ENCODE data around the gene SRP68. TPM values are rescaled to one million over a fixed set of nuclear protein-coding genes. Genes with fewer than 3 reads are reported as not detected.

Gene SRP68
- polyA plus RNA-seq, 1 donor from 2014 or later, result 58.7 TPM

DNA sequence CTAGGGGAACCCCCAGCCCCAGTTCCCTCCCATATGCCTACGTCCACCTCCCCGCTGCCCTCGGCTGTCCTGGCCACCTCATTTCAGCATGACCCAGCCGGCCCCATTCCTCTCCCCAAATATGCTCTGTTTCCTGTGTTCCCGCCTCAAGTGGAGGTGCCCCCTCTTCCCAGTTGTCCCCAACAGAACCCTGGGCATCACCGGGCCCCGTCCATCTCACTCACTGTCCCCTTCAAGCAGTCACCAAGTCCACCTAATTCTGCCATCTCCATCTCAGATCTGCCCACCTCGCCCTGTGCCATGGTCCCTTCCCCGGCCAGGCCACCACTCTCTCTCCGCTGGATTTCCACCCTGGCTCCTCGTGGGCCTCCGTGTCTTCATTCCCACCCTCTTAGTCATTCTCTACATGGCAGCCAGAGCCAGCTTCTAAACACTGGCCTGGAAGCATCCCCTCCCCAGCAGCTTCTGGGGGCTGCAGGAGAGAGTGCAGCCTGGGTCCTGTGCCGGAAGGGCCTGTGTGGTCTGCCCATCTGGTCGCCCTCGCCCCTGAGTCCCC lies 58.9 kb downstream of the SRP68 start:
- peaks cover 0 to 6% (median 2%) of the 10 kb centered on the region in 3 donors for H3K4me1 Mint-ChIP-seq
- no peaks in the 10 kb centered on the region for H3K27me3 Mint-ChIP-seq
- H3K27ac Mint-ChIP-seq, result no peak overlapping the region
- H3K4me3 Mint-ChIP-seq, result no peak overlapping the region
- H3K9me3 Mint-ChIP-seq, result no peaks in the 10 kb centered on the region
- H3K36me3 Mint-ChIP-seq, result no peaks in the 10 kb centered on the region

DNA sequence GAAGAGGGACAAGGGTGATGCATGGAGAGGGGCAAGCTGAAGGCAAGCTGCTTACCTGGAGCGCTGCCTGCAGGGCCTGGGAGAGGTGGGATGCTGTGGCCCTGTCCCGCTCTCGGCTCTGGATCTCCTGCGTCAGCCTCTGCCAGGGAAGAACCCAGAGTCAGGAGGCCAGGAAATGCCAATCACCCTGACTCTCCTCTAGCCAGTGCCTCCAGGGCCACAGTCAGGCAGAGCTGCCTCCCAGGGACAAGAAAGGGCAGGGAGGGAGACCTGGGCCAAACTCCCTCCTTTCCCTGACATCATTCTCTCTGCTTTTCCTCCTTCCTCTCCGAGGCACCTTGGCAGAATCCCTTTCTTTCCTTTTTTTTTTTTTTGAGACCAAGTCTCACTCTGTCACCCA lies 60.4 kb downstream of the SRP68 start:
- Mint-ChIP-seq H3K9me3 (no peaks in the 10 kb centered on the region), H3K27me3 (no peaks in the 10 kb centered on the region), H3K27ac (no peak overlapping the region), H3K36me3 (no peaks in the 10 kb centered on the region), H3K4me1 (peaks cover 0 to 6% (median 2%) of the 10 kb centered on the region in 3 donors), H3K4me3 (no peak overlapping the region)

DNA sequence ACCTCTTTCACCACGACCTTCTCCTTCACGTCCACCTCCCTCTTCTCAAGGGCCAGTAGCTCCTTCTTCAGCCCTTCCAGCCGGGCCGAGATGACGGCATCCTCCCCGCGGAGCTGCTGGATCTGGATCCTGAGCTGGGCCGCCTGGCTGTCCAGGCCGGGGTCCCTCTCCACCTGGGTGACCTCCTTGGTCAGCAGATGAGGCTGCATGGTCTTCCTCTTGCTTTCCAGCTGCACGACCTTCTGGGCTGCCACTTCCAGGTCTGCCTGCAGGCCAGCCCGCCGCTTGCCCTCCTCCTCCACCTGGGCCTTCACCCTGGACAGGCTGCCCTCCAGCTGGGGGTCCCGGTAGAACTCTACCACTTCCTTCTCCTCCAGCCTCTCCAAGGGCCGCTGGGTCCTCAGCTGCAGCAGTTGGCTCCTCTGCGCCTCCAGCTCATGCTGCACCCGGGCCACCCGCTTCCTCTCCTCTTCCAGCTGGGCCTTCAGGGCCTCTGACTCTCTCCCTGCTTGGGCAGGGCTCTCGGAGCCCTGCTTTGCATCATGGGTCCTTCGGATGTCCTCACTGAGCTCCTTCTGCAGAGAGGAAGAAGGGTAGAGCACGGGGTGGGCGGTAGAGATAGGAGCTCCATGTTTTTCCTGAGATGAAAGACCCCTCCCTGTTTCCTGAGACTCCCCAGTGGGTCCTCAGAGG lies 62.2 kb downstream of the SRP68 start:
- H3K9me3 Mint-ChIP-seq, result no peaks in the 10 kb centered on the region
- no peak overlapping the region for H3K4me3 Mint-ChIP-seq
- H3K27me3 Mint-ChIP-seq, result no peaks in the 10 kb centered on the region
- no peaks in the 10 kb centered on the region for H3K36me3 Mint-ChIP-seq
- peaks cover 5 to 8% (median 5%) of the 10 kb centered on the region in 3 donors for H3K4me1 Mint-ChIP-seq
- peak overlapping the region in 1 of 3 donors; percentile 71 for H3K27ac Mint-ChIP-seq

DNA sequence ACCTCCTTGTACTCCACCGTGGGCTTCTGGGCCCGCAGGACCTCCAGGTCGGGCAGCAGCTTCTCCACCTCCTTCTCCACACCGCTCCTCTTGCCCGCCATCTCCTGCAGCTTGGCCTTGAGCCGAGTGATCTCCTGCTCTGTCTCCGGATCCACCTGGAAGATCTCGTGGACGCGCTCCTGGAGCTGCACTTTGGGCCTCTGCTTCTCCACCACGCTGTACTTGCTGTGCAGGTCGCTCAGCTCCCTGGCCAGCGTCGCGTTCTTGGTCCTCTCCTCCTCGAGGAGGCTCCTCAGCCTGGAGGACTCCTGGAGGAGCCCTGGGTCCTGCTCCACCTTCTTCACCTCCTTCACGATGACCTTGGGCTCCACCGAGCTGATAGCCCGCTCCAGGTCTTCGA lies 62.9 kb downstream of the SRP68 start:
- no peaks in the 10 kb centered on the region for H3K27me3 Mint-ChIP-seq
- H3K27ac Mint-ChIP-seq, result no peak overlapping the region
- peaks cover 5 to 8% (median 5%) of the 10 kb centered on the region in 3 donors for H3K4me1 Mint-ChIP-seq
- H3K9me3 Mint-ChIP-seq, result no peaks in the 10 kb centered on the region
- no peaks in the 10 kb centered on the region for H3K36me3 Mint-ChIP-seq
- H3K4me3 Mint-ChIP-seq, result no peak overlapping the region

DNA sequence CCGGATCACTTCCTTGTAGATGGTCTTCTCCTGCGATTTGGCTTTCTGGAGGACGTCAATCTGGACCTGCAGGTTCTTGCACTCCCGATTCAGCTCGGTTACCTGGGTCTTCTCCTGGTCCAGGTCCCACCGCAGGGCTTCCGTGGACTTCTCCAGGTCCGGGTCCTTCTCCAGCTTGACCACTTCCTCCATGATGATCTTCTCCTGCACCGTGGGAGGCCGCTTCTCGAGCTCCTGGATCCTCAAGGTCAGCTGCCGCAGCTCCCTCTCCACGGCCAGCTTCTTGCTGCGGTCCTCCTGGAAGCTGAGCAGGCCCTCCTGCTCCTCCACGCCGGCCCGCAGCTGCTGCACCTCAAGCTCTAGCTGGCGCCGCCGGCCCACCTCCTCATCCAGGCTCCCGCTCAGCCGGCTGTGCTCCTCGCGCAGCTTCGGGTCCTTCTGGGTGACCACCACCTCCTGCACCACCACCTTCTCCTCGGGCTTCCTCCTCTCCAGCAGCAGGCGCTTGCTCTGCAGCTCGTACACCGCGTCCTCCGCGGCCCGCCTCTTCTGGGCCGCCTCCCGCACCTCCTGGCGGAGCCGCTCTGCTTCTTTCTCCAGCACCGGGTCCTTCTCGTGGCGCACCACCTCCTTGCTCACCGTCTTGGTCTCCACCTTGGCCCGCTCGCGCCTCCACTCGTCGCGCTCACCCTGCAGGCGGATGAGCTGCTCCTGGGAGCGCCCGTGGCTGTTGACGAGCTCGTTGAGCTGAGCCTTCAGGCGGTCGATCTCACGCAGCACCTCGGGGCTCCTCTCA lies 63.5 kb downstream of the SRP68 start:
- peaks cover 2% of the 10 kb centered on the region for H3K36me3 Mint-ChIP-seq
- no peaks in the 10 kb centered on the region for H3K9me3 Mint-ChIP-seq
- H3K4me1 Mint-ChIP-seq, result peaks cover 2 to 5% (median 3%) of the 10 kb centered on the region in 3 donors
- H3K27me3 Mint-ChIP-seq, result no peaks in the 10 kb centered on the region
- no peak overlapping the region for H3K4me3 Mint-ChIP-seq
- H3K27ac Mint-ChIP-seq, result no peak overlapping the region

DNA sequence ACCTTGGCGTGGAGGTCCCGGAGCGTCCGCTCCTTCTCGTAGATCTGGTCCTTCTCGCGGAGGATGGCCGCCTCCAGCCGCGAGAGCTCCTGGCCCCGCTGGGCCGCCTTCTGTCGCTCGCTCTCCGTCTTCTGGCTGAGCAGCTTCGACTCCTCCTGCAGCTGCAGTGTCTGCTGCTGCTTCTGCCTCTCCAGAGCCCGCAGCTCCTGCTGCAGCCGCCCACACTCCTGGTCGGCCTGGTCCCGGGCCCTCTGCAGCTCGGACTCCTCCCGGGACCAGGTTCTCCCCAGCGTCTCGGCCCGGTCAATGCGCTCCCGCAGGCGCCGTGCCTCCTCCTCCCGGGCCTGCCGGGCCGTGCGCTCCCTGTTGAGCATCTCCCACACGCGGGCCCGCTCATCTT lies 64.1 kb downstream of the SRP68 start:
- Mint-ChIP-seq H3K9me3 (no peaks in the 10 kb centered on the region), H3K27ac (no peak overlapping the region)

DNA sequence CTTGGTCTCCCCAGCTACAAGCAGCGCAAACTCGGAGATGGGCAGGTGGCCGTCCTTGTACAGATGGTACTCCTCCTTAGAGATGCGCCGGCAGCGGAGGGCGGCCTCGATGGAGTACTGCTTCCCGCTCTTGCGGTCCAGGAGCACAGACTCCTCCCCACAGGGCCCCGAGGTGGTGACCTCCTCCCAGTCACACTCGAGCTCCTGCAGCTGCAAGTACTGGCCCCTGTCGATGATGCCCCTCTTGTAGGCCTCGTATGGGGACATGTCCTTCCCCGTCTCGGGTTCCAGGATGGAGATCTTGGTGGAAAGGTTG lies 64.5 kb downstream of the SRP68 start:
- no peaks in the 10 kb centered on the region for H3K9me3 Mint-ChIP-seq
- peaks cover 2% of the 10 kb centered on the region for H3K36me3 Mint-ChIP-seq
- no peaks in the 10 kb centered on the region for H3K27me3 Mint-ChIP-seq
- no peak overlapping the region for H3K4me3 Mint-ChIP-seq
- peaks cover 2 to 5% (median 3%) of the 10 kb centered on the region in 3 donors for H3K4me1 Mint-ChIP-seq
- no peak overlapping the region for H3K27ac Mint-ChIP-seq

More for the DNA sequence above, 64.1 kb downstream of the SRP68 start:
- Mint-ChIP-seq H3K4me3 (no peak overlapping the region), H3K27me3 (no peaks in the 10 kb centered on the region), H3K36me3 (peaks cover 2% of the 10 kb centered on the region), H3K4me1 (peaks cover 2 to 5% (median 3%) of the 10 kb centered on the region in 3 donors)

DNA sequence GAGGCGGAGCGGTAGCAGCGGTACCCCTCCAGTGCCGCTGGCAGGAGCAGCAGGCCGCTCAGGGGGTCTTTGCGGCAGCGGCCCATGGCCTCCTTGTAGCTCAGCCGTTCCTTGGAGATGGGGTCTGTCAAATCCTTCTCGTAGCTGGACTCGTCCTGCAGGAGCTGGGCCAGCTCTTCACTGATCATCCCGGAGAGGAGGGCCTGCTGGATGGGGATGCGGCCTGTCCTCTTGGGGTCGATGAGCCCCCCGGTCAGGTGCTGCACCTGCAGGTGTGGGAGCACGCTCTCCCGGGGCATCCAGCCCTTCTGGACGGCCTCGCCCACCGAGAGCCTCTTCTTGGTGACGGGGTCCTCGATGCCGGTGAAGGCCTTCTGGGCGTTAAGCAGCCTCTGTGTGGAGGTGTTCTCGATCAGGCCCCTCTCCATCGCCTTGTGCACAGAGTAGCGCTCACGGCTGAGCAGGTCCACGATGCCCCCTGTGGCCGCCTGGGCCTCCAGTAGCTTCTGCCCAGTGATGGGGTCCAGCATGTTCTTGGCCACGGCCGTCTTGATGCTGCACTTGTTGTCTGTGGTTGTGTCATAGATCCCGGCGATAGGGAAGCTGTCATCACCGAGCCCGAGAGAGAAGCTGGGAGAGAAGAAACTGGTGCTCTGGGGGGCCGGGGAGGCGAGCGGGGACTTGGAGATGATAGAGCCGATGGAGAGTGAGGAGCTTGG lies 65.0 kb downstream of the SRP68 start:
- Mint-ChIP-seq H3K36me3 (peaks cover 2% of the 10 kb centered on the region), H3K4me1 (peaks cover 2 to 5% (median 3%) of the 10 kb centered on the region in 3 donors), H3K4me3 (no peak overlapping the region), H3K27ac (no peak overlapping the region), H3K9me3 (no peaks in the 10 kb centered on the region), H3K27me3 (no peaks in the 10 kb centered on the region)

DNA sequence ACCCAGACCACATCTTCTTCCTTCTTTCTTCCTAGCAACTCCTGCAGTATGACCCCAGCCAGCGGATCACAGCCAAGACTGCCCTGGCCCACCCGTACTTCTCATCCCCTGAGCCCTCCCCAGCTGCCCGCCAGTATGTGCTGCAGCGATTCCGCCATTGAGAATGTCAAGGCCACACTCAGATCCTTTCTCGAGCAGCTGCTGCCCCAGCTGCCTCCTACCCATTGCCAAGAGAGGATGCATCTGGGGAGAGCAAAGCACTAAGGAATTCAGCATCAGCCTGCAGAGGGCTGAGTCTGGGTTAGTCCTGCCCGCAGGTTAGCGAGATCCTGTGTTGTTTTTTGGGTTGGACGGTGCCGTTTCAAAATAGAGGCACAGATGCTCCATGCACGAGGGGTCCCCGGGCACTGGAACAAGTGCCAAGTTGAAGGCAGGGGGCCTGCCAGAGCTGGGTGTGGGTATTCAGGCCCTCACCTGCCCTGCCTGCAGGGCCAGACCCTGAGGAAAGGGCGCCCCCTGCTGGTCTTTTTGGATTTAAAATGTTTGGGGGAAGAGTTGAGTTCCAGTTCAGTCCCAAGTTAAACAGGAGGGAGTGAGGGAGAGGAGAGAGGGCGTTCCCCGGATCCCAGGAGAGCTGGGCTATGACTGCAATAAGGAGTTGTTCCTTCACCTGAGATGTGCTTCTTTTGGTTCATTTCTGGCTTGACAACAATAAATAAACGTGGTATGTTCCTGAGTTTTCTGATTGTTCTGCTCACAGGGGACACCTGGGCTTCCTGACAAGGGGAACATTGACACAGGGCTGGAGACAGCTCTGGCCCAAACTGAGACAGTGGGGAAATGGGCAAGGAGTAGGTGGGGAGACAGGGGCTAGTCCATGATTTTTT lies 66.8 kb downstream of the SRP68 start:
- Mint-ChIP-seq H3K9me3 (no peaks in the 10 kb centered on the region), H3K27me3 (no peaks in the 10 kb centered on the region), H3K4me3 (peak overlapping the region in 1 of 4 donors; percentile 21), H3K36me3 (peaks cover 2% of the 10 kb centered on the region), H3K27ac (peak overlapping the region in 2 of 3 donors; percentile 20 to 69), H3K4me1 (peaks cover 2 to 5% (median 3%) of the 10 kb centered on the region in 3 donors)

DNA sequence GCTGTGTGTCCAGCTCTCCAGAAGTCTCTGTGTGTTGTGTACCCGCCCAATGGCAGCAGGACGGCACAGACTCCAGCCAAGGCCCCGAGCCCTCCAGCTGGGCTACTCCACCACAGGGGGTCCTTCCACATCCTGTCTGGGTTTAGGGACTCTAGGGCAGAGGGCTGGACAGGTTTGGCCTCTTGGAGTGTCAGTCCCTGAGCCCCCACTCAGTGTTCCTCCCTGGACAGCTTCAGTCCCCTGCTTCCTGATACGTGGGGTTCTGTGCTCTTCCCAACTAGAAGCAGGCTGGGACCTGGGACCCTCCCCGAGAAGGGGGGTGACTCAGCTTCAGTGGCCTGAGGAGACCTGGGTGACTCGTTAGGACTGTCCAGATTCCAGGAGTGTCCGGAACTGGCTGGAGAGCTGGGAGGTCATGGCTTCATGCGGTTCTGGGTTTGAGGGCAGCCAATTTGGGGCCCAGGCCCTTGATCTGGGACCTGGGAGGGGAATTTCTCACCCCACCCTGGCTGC lies 67.5 kb downstream of the SRP68 start:
- no peaks in the 10 kb centered on the region for H3K27me3 Mint-ChIP-seq
- H3K4me3 Mint-ChIP-seq, result no peak overlapping the region
- peaks cover 2 to 5% (median 3%) of the 10 kb centered on the region in 3 donors for H3K4me1 Mint-ChIP-seq
- H3K27ac Mint-ChIP-seq, result peak overlapping the region in 1 of 3 donors; percentile 35
- H3K36me3 Mint-ChIP-seq, result peaks cover 2% of the 10 kb centered on the region
- H3K9me3 Mint-ChIP-seq, result no peaks in the 10 kb centered on the region

DNA sequence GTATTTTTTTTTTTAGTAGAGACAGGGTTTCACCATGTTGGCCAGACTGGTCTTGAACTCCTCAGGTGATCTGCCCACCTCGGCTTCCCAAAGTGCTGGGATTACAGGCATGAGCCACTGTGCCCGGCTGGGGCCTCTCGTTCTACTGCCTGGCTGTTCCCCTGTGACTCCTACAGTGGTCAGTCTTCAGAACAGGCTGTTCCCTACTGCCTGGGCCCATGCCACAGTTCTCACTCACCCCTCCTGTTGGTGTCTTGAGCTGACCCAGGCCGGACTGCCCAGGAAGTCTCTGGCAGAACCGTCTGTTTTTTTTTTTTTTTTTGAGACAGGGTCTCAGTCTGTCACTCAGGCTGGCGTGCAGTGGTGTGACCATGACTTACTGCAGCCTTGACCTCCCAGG lies 68.4 kb downstream of the SRP68 start:
- no peaks in the 10 kb centered on the region for H3K9me3 Mint-ChIP-seq
- H3K4me1 Mint-ChIP-seq, result peaks cover 2 to 5% (median 3%) of the 10 kb centered on the region in 3 donors
- H3K36me3 Mint-ChIP-seq, result peaks cover 2% of the 10 kb centered on the region
- H3K4me3 Mint-ChIP-seq, result no peak overlapping the region
- H3K27me3 Mint-ChIP-seq, result no peaks in the 10 kb centered on the region
- H3K27ac Mint-ChIP-seq, result no peak overlapping the region

DNA sequence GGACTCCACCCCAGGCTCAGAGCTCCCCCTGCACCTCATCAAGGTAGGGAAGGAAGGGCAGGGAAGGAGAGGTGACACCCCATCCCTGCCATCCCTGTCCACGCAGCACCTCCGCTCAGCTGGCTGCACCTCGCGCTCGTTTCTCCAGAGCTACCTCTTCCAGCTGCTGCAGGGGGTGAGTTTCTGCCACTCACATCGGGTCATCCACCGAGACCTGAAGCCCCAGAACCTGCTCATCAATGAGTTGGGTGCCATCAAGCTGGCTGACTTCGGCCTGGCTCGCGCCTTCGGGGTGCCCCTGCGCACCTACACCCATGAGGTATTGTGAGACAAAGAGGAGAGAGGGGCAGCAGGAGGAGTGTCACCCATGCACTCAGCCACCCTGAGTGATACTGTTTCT lies 70.2 kb downstream of the SRP68 start:
- Mint-ChIP-seq H3K9me3 (no peaks in the 10 kb centered on the region), H3K4me3 (no peak overlapping the region), H3K27ac (no peak overlapping the region), H3K36me3 (peaks cover 2% of the 10 kb centered on the region), H3K4me1 (peaks cover 7 to 11% (median 10%) of the 10 kb centered on the region in 3 donors), H3K27me3 (no peaks in the 10 kb centered on the region)

DNA sequence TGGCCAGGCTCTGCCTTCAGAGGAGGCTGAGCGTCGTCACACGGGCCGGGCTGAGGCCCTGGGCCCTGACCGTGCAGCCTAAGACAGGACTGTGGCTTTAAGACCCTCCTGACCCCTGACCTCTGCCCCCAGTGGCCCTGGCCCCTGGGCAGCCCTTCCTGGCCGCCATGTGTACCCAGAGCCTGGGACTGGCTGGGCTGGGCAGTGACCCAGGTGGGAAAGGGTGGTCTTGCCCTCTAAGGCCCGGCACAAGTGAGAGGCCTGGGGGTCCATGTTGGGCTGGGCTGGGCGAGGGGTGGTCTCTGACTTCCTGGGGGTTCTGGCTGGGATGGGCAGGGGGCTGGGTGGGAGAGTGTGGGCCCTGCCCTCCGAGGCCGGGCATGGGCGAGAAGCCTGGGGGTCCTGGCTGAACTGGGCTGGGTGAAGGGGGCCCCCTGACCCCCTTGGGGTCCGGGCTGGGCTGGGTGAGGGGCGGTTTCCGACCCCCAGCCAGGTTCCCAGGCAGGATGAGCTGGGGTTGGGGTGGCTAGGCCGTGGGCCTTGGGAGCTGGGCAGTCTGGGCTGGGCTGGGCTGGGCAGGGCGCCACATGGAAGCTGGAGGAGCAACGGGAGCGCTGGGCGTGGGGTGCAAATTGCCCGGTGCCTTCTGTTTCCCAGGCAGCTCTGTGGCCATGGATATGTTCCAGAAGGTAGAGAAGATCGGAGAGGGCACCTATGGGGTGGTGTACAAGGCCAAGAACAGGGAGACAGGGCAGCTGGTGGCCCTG lies 71.4 kb downstream of the SRP68 start, which contains the start of gene CDK3:
Gene CDK3, plus strand, starts transcription at position 101 of the 767 bp plus-strand sequence. Its CDS starts 571 bp downstream, at position 672.
- Mint-ChIP-seq H3K4me1 (peaks cover 11 to 15% (median 11%) of the 10 kb centered on the region in 3 donors), H3K27me3 (no peaks in the 10 kb centered on the region), H3K4me3 (no peak within 1 kb of the TSS), H3K27ac (no peak within 1 kb of the TSS), H3K9me3 (no peaks in the 10 kb centered on the region), H3K36me3 (peaks cover 4% of the 10 kb centered on the region)
